Activated B cell treated with CpG ODN at 0.5 μM for 24 hours (primary cell): Measurements from ENCODE around the gene NAA80. TPM values are rescaled to one million over a fixed set of nuclear protein-coding genes. Genes with fewer than 3 reads are reported as not detected.

Experiments
- ATAC-seq: fragments of 200-7000 bp; cut with Tn5 transposase; one replicate; pipeline ENCODE4 v1.10.0; 2021; ENCODE audit warnings: low read depth, mild to moderate bottlenecking, moderate library complexity
- CTCF ChIA-PET: fragments of 350-600 bp; sonication (Branson Sonifier 250); formaldehyde crosslinking; loops from one replicate; lab custom pipeline; 2021; ENCODE audit warnings: antibody characterized with exemption; lab: Charles Lee
- POLR2A ChIA-PET: fragments of 350-600 bp; sonication (Branson Sonifier 250); formaldehyde crosslinking; loops from one replicate; lab custom pipeline; 2021; ENCODE audit warnings: antibody characterized with exemption; lab: Charles Lee
- DNase-seq: peaks from one replicate; pipeline ENCODE4 v3.0.0; 2022
- H3K27ac Mint-ChIP-seq: one replicate; pipeline ENCODE4 v1.8.0; 2020; ENCODE audit warnings: mixed read lengths
- H3K27me3 Mint-ChIP-seq: one replicate; pipeline ENCODE4 v1.8.0; 2021; ENCODE audit warnings: mixed read lengths
- H3K36me3 Mint-ChIP-seq: one replicate; pipeline ENCODE4 v1.8.0; 2021; ENCODE audit warnings: low read depth, mixed read lengths
- H3K4me1 Mint-ChIP-seq: one replicate; pipeline ENCODE4 v1.8.0; 2021; ENCODE audit warnings: mixed read lengths
- H3K4me3 Mint-ChIP-seq: one replicate; pipeline ENCODE4 v1.8.0; 2020; ENCODE audit warnings: mild to moderate bottlenecking, mixed read lengths
- H3K9me3 Mint-ChIP-seq: one replicate; pipeline ENCODE4 v1.8.0; 2020; ENCODE audit warnings: mixed read lengths
- CTCF ChIP-seq: fragments of 200-600 bp; IDR thresholded peaks from one replicate; pipeline ENCODE4 v1.8.0; 2022; ENCODE audit warnings: antibody characterized with exemption, mild to moderate bottlenecking
- intact Hi-C: fragments of 100-400 bp; cut with micrococcal nuclease; formaldehyde crosslinking; loops from one replicate; pipeline ENCODE4 v1.15.1; 2024
- total RNA-seq: library from RNA; stranded (reverse); gene quantifications from 2 replicates; pipeline ENCODE4 v1.2.3, GENCODE V29; 2022

NAA80 gene
- total RNA-seq, 1 donor from 2014 or later, result 24.8 TPM

GRCh38 chr3:50304601-50305000 is 5.4 kb upstream of the NAA80 start:
- CTCF ChIA-PET, result no interaction called here
- TF ChIP-seq CTCF, result no peak
- Mint-ChIP-seq H3K9me3 (no peaks in the 10 kb centered on the region), H3K36me3 (no peaks in the 10 kb centered on the region), H3K27ac (no peak overlapping the region), H3K27me3 (no peaks in the 10 kb centered on the region), H3K4me1 (peaks cover 14% of the 10 kb centered on the region), H3K4me3 (no peak overlapping the region)
- ATAC-seq (no peak), DNase-seq (no peak)
- POLR2A ChIA-PET, result no interaction called here
- intact Hi-C loops, result no loop called here

- ATAC-seq, result no peak
- H3K27ac Mint-ChIP-seq, result no peak within 1 kb of the TSS
- TF ChIP-seq CTCF, result no peak
- H3K4me1 Mint-ChIP-seq, result peaks cover 25% of the 10 kb centered on the region
- DNase-seq, result no peak
- ChIA-PET POLR2A (no interaction called here), CTCF (no interaction called here)
- no peak within 1 kb of the TSS for H3K4me3 Mint-ChIP-seq
- intact Hi-C loops, result no loop called here
- H3K27me3 Mint-ChIP-seq, result no peaks in the 10 kb centered on the region
- no peaks in the 10 kb centered on the region for H3K9me3 Mint-ChIP-seq
- peaks cover 4% of the 10 kb centered on the region for H3K36me3 Mint-ChIP-seq
These were observed 4.0 kb upstream of the NAA80 start, which contains the start of gene HYAL1 for GRCh38 chr3:50303013-50303815. Gene HYAL1 (minus strand): TSS chr3:50303574. CDS start chr3:50302956, 618 bp downstream.

GRCh38 chr3:50302095-50303012 is 3.1 kb upstream of the NAA80 start:
- no peak for TF ChIP-seq CTCF
- peaks cover 31% of the 10 kb centered on the region for H3K4me1 Mint-ChIP-seq
- no peaks in the 10 kb centered on the region for H3K9me3 Mint-ChIP-seq
- intact Hi-C loops, result no loop called here
- ChIA-PET CTCF (no interaction called here), POLR2A (no interaction called here)
- no peak overlapping the region for H3K27ac Mint-ChIP-seq
- DNase-seq, result no peak
- no peaks in the 10 kb centered on the region for H3K27me3 Mint-ChIP-seq
- H3K36me3 Mint-ChIP-seq, result peaks cover 4% of the 10 kb centered on the region
- H3K4me3 Mint-ChIP-seq, result no peak overlapping the region
- ATAC-seq, result no peak

GRCh38 chr3:50300681-50301254 is 1.6 kb upstream of the NAA80 start:
- intact Hi-C loops, result no loop called here
- no peak for TF ChIP-seq CTCF
- Mint-ChIP-seq H3K27ac (no peak overlapping the region), H3K4me1 (peaks cover 34% of the 10 kb centered on the region), H3K9me3 (no peaks in the 10 kb centered on the region), H3K36me3 (peaks cover 6% of the 10 kb centered on the region), H3K4me3 (no peak overlapping the region), H3K27me3 (no peaks in the 10 kb centered on the region)
- ATAC-seq (no peak), DNase-seq (no peak)
- ChIA-PET CTCF (no interaction called here), POLR2A (interaction anchor here (0.7 to 1.0 kb wide), 2 partner anchors 37 to 59 kb away, joined by 5 to 6 read pairs; partner anchors contain the start of gene TMEM115)
